Nephron (organoid): ENCODE results near the gene SLC44A1.
"Not testable (repeated sequence)": the region's sequence is repeated elsewhere in the genome, so short reads cannot be mapped to it uniquely, and the experiment has no call there.

Source experiments
- H3K27ac Mint-ChIP-seq, 3 experiments: 2 replicates each; pipeline ENCODE4 v1.8.0; 2020; ENCODE audit warnings: mixed read lengths in 3 of 3, mild to moderate bottlenecking in 2 of 3, moderate library complexity in 1 of 3
- H3K27me3 Mint-ChIP-seq: 2 replicates; pipeline ENCODE4 v1.8.0; 2021; ENCODE audit warnings: low read depth, mild to moderate bottlenecking, moderate library complexity, mixed read lengths
- H3K36me3 Mint-ChIP-seq: 2 replicates; pipeline ENCODE4 v1.8.0; 2020; ENCODE audit warnings: low read depth, mixed read lengths
- H3K4me1 Mint-ChIP-seq: 2 replicates; pipeline ENCODE4 v1.8.0; 2020; ENCODE audit warnings: mixed read lengths
- H3K4me3 Mint-ChIP-seq, 3 experiments: 2 replicates each; pipeline ENCODE4 v1.8.0; 2020; ENCODE audit warnings: mild to moderate bottlenecking in 3 of 3, mixed read lengths in 3 of 3, moderate library complexity in 2 of 3
- H3K9me3 Mint-ChIP-seq: 2 replicates; pipeline ENCODE4 v1.8.0; 2020; ENCODE audit warnings: mixed read lengths
- TF ChIP-seq, protein P1 (sequence below), 3 experiments: fragments of 200-600 bp; sonication (generic); IDR thresholded peaks; one replicate each; pipeline ENCODE4 v1.5.0; 2021; ENCODE audit warnings: antibody characterized with exemption in 3 of 3; ENCODE audit not compliant: unreplicated experiment in 3 of 3

The SLC44A1 gene

DNA sequence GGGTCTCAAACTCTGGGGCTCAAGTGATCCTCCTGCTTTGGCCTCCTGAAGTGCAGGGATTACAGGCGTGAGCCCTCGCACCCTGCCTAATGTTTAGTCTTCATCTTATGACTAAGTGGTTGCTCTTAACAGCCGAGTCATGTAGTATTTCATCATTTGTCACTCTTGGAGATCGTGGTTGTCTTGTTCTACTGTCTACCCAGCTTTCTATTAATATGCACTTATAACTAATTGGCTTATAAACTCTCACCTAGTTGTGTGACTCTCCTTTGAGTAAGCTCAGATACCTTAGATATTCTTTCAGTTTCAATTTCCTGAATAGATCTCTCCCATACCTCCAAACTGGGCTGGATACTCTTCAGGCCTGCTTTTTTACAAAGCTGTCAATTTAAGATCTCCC lies 19.9 kb downstream of the SLC44A1 start:
- no peak overlapping the region for H3K4me3 Mint-ChIP-seq
- TF ChIP-seq, protein P1, sequence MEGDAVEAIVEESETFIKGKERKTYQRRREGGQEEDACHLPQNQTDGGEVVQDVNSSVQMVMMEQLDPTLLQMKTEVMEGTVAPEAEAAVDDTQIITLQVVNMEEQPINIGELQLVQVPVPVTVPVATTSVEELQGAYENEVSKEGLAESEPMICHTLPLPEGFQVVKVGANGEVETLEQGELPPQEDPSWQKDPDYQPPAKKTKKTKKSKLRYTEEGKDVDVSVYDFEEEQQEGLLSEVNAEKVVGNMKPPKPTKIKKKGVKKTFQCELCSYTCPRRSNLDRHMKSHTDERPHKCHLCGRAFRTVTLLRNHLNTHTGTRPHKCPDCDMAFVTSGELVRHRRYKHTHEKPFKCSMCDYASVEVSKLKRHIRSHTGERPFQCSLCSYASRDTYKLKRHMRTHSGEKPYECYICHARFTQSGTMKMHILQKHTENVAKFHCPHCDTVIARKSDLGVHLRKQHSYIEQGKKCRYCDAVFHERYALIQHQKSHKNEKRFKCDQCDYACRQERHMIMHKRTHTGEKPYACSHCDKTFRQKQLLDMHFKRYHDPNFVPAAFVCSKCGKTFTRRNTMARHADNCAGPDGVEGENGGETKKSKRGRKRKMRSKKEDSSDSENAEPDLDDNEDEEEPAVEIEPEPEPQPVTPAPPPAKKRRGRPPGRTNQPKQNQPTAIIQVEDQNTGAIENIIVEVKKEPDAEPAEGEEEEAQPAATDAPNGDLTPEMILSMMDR (IDR thresholded peaks at IDR 0.05; ENCODE audit: unreplicated experiment in 3 of 3) = no peak
- peaks cover 21% of the 10 kb centered on the region for H3K4me1 Mint-ChIP-seq
- H3K27me3 Mint-ChIP-seq = no peaks in the 10 kb centered on the region
- H3K27ac Mint-ChIP-seq = no peak overlapping the region
- H3K36me3 Mint-ChIP-seq = peaks cover 13% of the 10 kb centered on the region
- H3K9me3 Mint-ChIP-seq = peaks cover 3% of the 10 kb centered on the region

DNA sequence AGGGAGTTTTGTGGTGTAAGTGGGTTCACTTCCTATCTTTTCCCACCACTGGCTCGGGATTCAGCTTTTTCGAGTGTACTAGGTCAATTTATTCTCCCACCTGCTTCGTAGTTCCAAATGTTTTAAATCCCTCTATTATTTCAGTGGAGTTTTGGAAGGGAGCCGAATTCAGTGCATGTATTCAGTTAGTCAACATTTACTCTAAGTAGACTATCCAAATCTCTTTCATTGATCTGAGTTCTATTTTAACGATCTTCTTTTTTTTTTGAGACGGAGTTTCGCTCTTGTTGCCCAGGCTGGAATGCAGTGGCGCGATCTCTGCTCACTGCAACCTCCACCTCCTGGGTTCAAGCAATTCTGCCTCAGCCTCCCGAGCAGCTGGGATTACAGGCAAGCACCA lies 23.8 kb downstream of the SLC44A1 start:
- H3K27ac Mint-ChIP-seq, H3K27me3 Mint-ChIP-seq, H3K4me3 Mint-ChIP-seq, H3K9me3 Mint-ChIP-seq: not testable (repeated sequence)
- H3K36me3 Mint-ChIP-seq = peaks cover 13% of the 10 kb centered on the region
- H3K4me1 Mint-ChIP-seq = peaks cover 11% of the 10 kb centered on the region

DNA sequence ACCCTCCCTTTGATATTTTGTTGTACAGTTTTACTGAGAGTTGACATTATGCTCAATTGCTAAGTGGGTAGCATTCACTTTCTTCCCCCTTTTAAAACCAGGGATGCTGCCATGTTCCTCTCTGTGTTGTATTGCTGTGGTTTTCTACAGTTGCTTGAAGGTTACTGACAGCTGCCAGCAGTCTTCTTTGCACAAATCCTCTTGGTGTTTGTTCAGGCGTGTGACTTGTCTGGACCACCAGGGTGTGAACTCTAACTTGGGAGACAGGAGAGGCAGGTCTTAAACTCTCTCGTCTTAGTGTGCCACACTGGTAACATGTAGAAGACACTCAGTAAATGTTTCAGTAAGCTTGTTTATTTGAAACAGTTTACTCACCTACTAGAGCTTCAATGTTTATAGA lies 25.1 kb downstream of the SLC44A1 start:
- H3K4me1 Mint-ChIP-seq = peaks cover 11% of the 10 kb centered on the region
- peaks cover 3% of the 10 kb centered on the region for H3K9me3 Mint-ChIP-seq
- no peaks in the 10 kb centered on the region for H3K27me3 Mint-ChIP-seq
- no peak overlapping the region for H3K4me3 Mint-ChIP-seq
- TF ChIP-seq, protein P1 (IDR thresholded peaks at IDR 0.05; ENCODE audit: unreplicated experiment in 3 of 3) = no peak
- H3K27ac Mint-ChIP-seq = no peak overlapping the region
- peaks cover 13% of the 10 kb centered on the region for H3K36me3 Mint-ChIP-seq

DNA sequence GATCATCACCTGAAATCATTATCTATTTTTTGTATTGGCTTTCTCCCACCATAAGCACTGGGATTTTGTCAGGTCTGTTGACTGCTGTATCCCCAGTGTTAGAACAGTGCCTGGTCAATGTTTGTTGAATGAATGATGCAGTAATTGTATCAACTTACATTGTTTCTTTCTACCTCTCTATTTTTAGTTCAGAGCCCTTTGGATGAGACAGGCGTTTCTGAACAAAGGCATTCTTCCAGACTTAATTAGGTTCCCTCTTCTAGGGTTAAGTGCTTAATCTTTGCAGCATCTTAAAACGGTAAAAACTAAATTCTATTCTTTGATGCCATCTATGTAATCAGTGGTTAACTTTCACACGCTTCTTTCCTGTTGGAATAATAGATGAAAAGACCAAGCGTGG lies 26.3 kb downstream of the SLC44A1 start:
- TF ChIP-seq, protein P1 (IDR thresholded peaks at IDR 0.05; ENCODE audit: unreplicated experiment in 3 of 3) = no peak
- peaks cover 11% of the 10 kb centered on the region for H3K4me1 Mint-ChIP-seq
- peaks cover 3% of the 10 kb centered on the region for H3K9me3 Mint-ChIP-seq
- no peak overlapping the region for H3K27ac Mint-ChIP-seq
- H3K36me3 Mint-ChIP-seq = peaks cover 9% of the 10 kb centered on the region
- H3K4me3 Mint-ChIP-seq = no peak overlapping the region
- no peaks in the 10 kb centered on the region for H3K27me3 Mint-ChIP-seq

DNA sequence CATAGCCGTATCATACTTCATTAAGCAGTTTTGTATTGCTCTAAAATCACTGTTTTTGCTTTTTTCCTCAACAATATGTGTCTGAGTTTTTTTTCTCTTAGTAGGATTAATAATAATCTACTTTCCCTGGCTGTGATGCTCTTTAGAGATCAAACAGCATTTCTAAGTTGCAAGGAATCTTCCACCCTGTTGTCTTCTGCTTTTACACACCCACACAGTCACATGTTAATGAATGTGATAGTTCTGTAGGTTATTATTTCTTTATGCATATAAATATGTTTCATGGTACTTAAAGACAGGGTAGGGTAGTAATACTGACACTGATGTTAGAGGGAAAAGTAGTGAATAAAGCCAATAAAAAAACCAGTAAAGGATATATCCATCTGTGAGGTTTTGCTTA lies 29.3 kb downstream of the SLC44A1 start:
- peaks cover 11% of the 10 kb centered on the region for H3K4me1 Mint-ChIP-seq
- no peak overlapping the region for H3K27ac Mint-ChIP-seq
- no peak overlapping the region for H3K4me3 Mint-ChIP-seq
- TF ChIP-seq, protein P1 (IDR thresholded peaks at IDR 0.05; ENCODE audit: unreplicated experiment in 3 of 3) = no peak
- no peaks in the 10 kb centered on the region for H3K36me3 Mint-ChIP-seq
- H3K27me3 Mint-ChIP-seq = no peaks in the 10 kb centered on the region
- H3K9me3 Mint-ChIP-seq = no peaks in the 10 kb centered on the region

DNA sequence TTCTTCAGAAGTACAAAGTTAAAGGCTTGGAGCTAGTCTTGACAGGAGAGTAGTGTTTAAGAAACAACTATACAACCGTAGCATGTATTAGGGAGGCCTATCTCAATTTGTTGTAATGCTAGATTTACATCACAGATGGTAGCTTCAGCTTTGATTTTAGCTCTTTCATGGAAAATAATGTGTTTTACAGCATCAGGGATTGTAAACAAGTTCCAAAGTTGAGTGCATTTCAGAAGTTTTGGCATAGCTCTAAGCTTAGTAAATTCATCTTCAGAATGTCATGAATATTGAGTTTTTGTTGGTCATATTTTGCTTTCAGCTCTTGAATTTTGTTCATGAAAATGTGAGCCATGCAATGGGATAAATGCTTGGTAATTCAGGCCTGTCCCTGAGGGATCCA lies 30.7 kb downstream of the SLC44A1 start:
- H3K9me3 Mint-ChIP-seq = no peaks in the 10 kb centered on the region
- no peak overlapping the region for H3K4me3 Mint-ChIP-seq
- TF ChIP-seq, protein P1 (IDR thresholded peaks at IDR 0.05; ENCODE audit: unreplicated experiment in 3 of 3) = no peak

More for the DNA sequence above, 30.7 kb downstream of the SLC44A1 start:
- Mint-ChIP-seq H3K27me3 (no peaks in the 10 kb centered on the region), H3K4me1 (peaks cover 6% of the 10 kb centered on the region), H3K27ac (no peak overlapping the region), H3K36me3 (no peaks in the 10 kb centered on the region)
